ENCODE measurements around the gene KIF1A. TPM values are rescaled to one million over a fixed set of nuclear protein-coding genes. Genes with fewer than 3 reads are reported as not detected.

Gene KIF1A
- total and polyA plus RNA-seq, 5 donors from 2014 or later, result not detected

DNA sequence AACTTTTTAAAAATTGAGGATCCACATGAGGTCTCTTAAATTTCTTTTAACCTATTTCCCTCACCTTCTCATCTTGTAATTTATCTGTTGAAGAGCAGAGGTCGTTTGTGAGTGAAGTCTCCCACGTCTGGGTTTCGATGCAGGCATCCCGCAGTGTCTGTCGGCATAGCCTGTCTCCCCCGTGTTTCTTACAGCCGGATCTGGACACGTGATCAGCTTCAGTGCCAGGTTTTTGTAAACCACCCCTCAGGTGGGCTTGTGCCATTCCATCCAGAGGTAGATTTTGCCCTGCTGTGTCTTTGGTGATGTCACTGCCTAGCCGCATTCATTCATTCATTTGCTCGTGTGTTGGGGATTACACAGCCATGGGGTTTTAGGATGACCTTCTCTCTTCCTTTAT lies 112.2 kb downstream of the KIF1A start:
- H3K27me3 Mint-ChIP-seq, result peaks cover 14% of the 10 kb centered on the region
- H3K36me3 Mint-ChIP-seq, result no peaks in the 10 kb centered on the region
- no peaks in the 10 kb centered on the region for H3K9me3 Mint-ChIP-seq
- Histone ChIP-seq H3K36me3 (ENCODE audit: control insufficient read depth, insufficient read depth, low read length) (no peaks in the 10 kb centered on the region), H3K27me3 (ENCODE audit: control insufficient read depth, insufficient read depth, low read length) (peaks cover 8% of the 10 kb centered on the region), H3K4me3 (ENCODE audit: low read depth, low read length) (no peak overlapping the region), H3K4me1 (ENCODE audit: control insufficient read depth, insufficient read depth, low read length, poor library complexity, severe bottlenecking) (peaks cover 3% of the 10 kb centered on the region), H3K9me3 (ENCODE audit: control insufficient read depth in 2 of 2, low read length in 2 of 2) (no peaks in the 10 kb centered on the region), H3K27ac (ENCODE audit: insufficient read depth, low read length, poor library complexity, severe bottlenecking) (no peak overlapping the region)
- H3K4me3 Mint-ChIP-seq, result no peak overlapping the region
- ATAC-seq (ENCODE audit: low read depth in 2 of 2), result no peak
- H3K27ac Mint-ChIP-seq, result no peak overlapping the region
- H3K4me1 Mint-ChIP-seq, result peaks cover 0 to 12% (median 6%) of the 10 kb centered on the region in 4 donors
- DNase-seq, result no peak

DNA sequence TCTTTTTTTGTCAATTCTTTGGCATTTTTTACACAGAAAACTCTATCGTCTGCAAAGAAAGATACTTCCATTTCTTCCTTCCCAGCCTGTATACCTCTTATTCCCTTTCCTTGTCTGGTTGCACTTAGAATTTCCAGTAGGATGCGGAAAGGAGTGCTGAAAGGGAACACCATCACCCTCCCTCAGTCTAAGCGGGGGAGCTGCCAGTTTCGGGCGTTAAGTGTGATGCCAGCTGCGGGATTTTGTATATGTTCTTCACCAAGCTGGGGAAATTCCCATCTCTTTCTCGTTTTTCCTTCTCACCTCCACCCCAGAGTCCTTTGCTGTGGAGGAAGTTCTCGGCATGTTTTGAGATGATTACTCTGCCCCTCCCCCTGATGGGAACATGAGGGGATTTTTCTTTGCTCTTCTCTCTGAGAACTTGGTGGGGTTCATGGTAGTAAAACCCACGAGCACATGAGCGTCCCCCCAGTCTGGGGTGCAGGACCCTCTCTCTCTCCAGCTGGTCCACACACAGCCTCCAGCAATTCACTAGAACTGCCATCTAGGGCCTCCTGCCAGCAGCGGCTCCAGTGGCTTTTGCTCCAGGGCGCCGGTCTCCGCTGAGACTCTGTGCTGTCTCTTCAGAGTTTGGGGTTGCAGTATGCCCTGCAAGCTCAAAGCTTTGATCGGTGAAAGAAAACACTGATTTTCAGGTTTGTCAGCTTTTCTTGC lies 112.8 kb downstream of the KIF1A start:
- DNase-seq (no peak), ATAC-seq (ENCODE audit: low read depth in 2 of 2) (no peak)
- no peak overlapping the region for H3K4me3 ChIP-seq (ENCODE audit: low read depth, low read length)
- H3K9me3 ChIP-seq (ENCODE audit: control insufficient read depth in 2 of 2, low read length in 2 of 2), result no peaks in the 10 kb centered on the region
- no peak overlapping the region for H3K27ac Mint-ChIP-seq
- peaks cover 3% of the 10 kb centered on the region for H3K4me1 ChIP-seq (ENCODE audit: control insufficient read depth, insufficient read depth, low read length, poor library complexity, severe bottlenecking)
- peaks cover 14% of the 10 kb centered on the region for H3K27me3 Mint-ChIP-seq
- H3K36me3 Mint-ChIP-seq, result no peaks in the 10 kb centered on the region
- no peak overlapping the region for H3K4me3 Mint-ChIP-seq
- H3K27ac ChIP-seq (ENCODE audit: insufficient read depth, low read length, poor library complexity, severe bottlenecking), result no peak overlapping the region
- H3K4me1 Mint-ChIP-seq, result peaks cover 0 to 12% (median 6%) of the 10 kb centered on the region in 4 donors
- H3K9me3 Mint-ChIP-seq, result no peaks in the 10 kb centered on the region
- no peaks in the 10 kb centered on the region for H3K36me3 ChIP-seq (ENCODE audit: control insufficient read depth, insufficient read depth, low read length)
- H3K27me3 ChIP-seq (ENCODE audit: control insufficient read depth, insufficient read depth, low read length), result peaks cover 8% of the 10 kb centered on the region

DNA sequence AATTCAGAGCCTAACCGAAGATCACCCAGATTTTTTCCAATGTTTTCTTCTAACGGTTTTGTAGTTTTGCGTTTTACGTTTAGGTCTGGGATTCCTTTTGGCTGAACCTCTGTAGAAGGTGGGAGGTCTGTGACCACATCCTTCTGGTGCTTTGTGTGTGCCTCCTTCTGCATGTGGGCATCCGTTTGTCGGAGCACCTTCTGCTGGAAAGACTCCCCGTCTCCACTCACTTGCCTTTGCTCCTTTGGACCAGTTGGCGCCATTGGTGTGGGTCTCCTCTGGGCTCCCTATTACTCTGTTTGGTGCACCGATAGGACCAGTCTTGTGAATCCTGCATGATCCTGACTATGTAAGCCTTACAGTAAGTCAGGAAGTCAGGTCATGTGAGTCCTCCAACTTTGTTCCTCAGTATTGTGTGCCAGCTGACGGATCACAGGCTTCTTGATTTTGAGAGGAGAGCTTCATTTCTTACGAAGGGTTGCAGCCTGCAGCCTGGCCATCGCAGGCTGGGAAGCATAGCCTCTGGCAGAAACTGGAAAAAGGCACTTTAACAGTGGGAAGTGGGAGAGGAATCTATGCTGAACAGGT lies 114.7 kb downstream of the KIF1A start:
- no peaks in the 10 kb centered on the region for H3K9me3 Mint-ChIP-seq
- Histone ChIP-seq H3K36me3 (ENCODE audit: control insufficient read depth, insufficient read depth, low read length) (no peaks in the 10 kb centered on the region), H3K4me1 (ENCODE audit: control insufficient read depth, insufficient read depth, low read length, poor library complexity, severe bottlenecking) (peaks cover 3% of the 10 kb centered on the region), H3K27me3 (ENCODE audit: control insufficient read depth, insufficient read depth, low read length) (peaks cover 8% of the 10 kb centered on the region), H3K9me3 (ENCODE audit: control insufficient read depth in 2 of 2, low read length in 2 of 2) (no peaks in the 10 kb centered on the region), H3K4me3 (ENCODE audit: low read depth, low read length) (no peak overlapping the region), H3K27ac (ENCODE audit: insufficient read depth, low read length, poor library complexity, severe bottlenecking) (no peak overlapping the region)
- H3K36me3 Mint-ChIP-seq, result no peaks in the 10 kb centered on the region
- DNase-seq (peak in 1 of 3 donors; percentile 28), ATAC-seq (ENCODE audit: low read depth in 2 of 2) (no peak)
- H3K4me3 Mint-ChIP-seq, result peak overlapping the region in 1 of 4 donors; percentile 12
- peaks cover 0 to 12% (median 6%) of the 10 kb centered on the region in 4 donors for H3K4me1 Mint-ChIP-seq
- peak overlapping the region in 1 of 3 donors; percentile 38 for H3K27ac Mint-ChIP-seq
- H3K27me3 Mint-ChIP-seq, result peaks cover 14% of the 10 kb centered on the region

DNA sequence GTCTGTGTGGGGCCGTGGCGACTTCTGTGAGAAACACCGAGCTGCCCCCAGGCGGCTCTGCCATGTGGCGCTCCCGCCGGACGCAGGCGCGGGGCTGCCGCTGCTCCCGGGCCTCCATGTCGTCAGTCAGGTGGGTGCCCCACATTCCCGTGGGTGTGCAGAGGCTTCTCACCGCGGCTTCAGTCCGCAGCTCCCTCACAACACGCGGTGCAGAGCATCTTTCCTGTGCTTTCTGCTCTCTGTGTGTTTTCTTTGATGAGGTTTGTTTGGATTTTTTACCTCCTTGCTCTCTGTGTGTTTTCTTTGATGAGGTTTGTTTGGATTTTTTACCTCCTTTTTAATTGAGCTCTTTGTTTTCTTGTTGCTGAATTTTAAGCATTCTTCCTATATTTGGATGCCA lies 115.4 kb downstream of the KIF1A start:
- H3K4me1 ChIP-seq (ENCODE audit: control insufficient read depth, insufficient read depth, low read length, poor library complexity, severe bottlenecking), result peaks cover 3% of the 10 kb centered on the region
- H3K36me3 ChIP-seq (ENCODE audit: control insufficient read depth, insufficient read depth, low read length), result no peaks in the 10 kb centered on the region
- ATAC-seq (ENCODE audit: low read depth in 2 of 2) (no peak), DNase-seq (peak in 1 of 3 donors; percentile 8)
- H3K4me3 ChIP-seq (ENCODE audit: low read depth, low read length), result no peak overlapping the region
- Mint-ChIP-seq H3K9me3 (no peaks in the 10 kb centered on the region), H3K27ac (no peak overlapping the region), H3K4me3 (peak overlapping the region in 1 of 4 donors; percentile 12), H3K27me3 (peaks cover 14% of the 10 kb centered on the region), H3K36me3 (no peaks in the 10 kb centered on the region), H3K4me1 (peaks cover 0 to 12% (median 6%) of the 10 kb centered on the region in 4 donors)
- peaks cover 8% of the 10 kb centered on the region for H3K27me3 ChIP-seq (ENCODE audit: control insufficient read depth, insufficient read depth, low read length)
- H3K9me3 ChIP-seq (ENCODE audit: control insufficient read depth in 2 of 2, low read length in 2 of 2), result no peaks in the 10 kb centered on the region
- no peak overlapping the region for H3K27ac ChIP-seq (ENCODE audit: insufficient read depth, low read length, poor library complexity, severe bottlenecking)

DNA sequence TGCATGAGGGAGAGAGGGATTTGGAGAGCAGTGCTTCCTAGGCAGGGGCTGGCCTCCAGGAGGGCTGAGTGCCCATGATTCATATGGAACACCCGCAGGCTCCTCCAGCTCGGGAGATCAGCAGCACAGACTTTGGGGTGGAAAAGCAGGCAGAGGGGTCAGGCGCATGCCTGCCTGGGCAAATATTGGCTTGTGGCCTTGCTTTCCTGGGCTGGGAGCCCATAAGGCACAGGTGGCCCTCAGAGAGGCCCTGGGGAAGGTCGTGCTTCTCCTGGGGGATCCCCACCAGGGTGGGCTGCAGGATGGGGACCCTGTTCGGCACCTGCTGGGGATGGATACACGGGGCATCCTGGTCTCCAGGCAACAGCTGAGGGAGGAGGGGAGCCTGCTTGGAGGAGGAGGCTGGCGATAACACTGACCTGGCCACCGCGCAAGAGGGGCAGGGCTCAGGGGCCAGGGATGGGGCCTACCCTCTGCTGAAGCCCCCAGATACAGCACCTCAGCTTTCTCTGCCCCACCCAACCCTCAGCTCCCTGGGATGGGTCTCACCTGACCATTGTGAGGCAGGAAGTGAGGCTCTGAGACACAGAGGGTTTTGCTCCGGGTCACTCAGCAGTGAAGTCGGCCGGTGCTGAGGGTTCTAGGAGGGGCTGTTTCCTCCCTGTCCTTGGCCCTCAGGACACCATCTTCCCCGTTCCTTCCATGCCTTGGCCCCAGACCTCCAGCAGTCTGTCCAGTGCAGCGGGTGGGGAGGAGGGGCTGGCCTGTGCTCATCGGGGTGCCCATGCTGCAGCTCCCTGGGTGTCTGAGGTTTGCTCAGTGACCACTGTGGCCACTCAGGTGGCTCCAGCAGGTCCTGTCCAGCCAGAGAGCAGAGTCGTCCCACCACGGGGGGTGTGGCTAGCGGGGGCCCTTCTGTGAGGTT lies 116.3 kb downstream of the KIF1A start:
- no peak overlapping the region for H3K27ac Mint-ChIP-seq
- H3K4me3 Mint-ChIP-seq, result no peak overlapping the region
- H3K27ac ChIP-seq (ENCODE audit: insufficient read depth, low read length, poor library complexity, severe bottlenecking), result no peak overlapping the region
- peaks cover 14% of the 10 kb centered on the region for H3K27me3 Mint-ChIP-seq
- H3K4me3 ChIP-seq (ENCODE audit: low read depth, low read length), result no peak overlapping the region
- no peak for ATAC-seq (ENCODE audit: low read depth in 2 of 2)
- no peaks in the 10 kb centered on the region for H3K36me3 ChIP-seq (ENCODE audit: control insufficient read depth, insufficient read depth, low read length)
- H3K9me3 Mint-ChIP-seq, result no peaks in the 10 kb centered on the region
- H3K9me3 ChIP-seq (ENCODE audit: control insufficient read depth in 2 of 2, low read length in 2 of 2), result no peaks in the 10 kb centered on the region
- DNase-seq, result no peak
- H3K27me3 ChIP-seq (ENCODE audit: control insufficient read depth, insufficient read depth, low read length), result peaks cover 8% of the 10 kb centered on the region
- peaks cover 3% of the 10 kb centered on the region for H3K4me1 ChIP-seq (ENCODE audit: control insufficient read depth, insufficient read depth, low read length, poor library complexity, severe bottlenecking)
- H3K4me1 Mint-ChIP-seq, result peaks cover 0 to 12% (median 6%) of the 10 kb centered on the region in 4 donors
- H3K36me3 Mint-ChIP-seq, result no peaks in the 10 kb centered on the region

DNA sequence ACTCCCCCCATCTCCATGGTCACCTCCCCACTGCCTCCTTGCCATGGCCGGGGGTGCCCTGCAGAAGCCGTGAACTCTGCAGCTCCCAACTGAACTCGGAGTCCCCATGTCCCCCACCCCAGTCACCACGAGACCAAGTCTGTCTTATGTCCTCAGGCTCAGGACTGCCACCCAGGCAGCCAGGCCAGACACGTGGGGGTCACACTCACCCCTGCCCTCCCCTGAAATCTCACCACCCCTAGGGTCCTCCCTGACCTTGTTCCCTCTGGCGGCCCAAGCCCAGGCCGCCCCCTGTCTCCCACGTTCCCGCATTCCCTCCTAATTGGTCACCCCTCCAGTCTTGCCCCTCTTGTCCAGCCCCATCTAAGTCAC lies 117.4 kb downstream of the KIF1A start:
- H3K27me3 ChIP-seq (ENCODE audit: control insufficient read depth, insufficient read depth, low read length), result peaks cover 4% of the 10 kb centered on the region
- no peaks in the 10 kb centered on the region for H3K36me3 ChIP-seq (ENCODE audit: control insufficient read depth, insufficient read depth, low read length)
- H3K9me3 ChIP-seq (ENCODE audit: control insufficient read depth in 2 of 2, low read length in 2 of 2), result no peaks in the 10 kb centered on the region
- Mint-ChIP-seq H3K36me3 (no peaks in the 10 kb centered on the region), H3K4me1 (peaks cover 0 to 12% (median 6%) of the 10 kb centered on the region in 4 donors), H3K9me3 (no peaks in the 10 kb centered on the region), H3K27me3 (peaks cover 10% of the 10 kb centered on the region), H3K4me3 (no peak overlapping the region), H3K27ac (no peak overlapping the region)
- no peak overlapping the region for H3K27ac ChIP-seq (ENCODE audit: insufficient read depth, low read length, poor library complexity, severe bottlenecking)
- DNase-seq (no peak), ATAC-seq (ENCODE audit: low read depth in 2 of 2) (no peak)
- H3K4me1 ChIP-seq (ENCODE audit: control insufficient read depth, insufficient read depth, low read length, poor library complexity, severe bottlenecking), result peaks cover 3% of the 10 kb centered on the region
- no peak overlapping the region for H3K4me3 ChIP-seq (ENCODE audit: low read depth, low read length)

DNA sequence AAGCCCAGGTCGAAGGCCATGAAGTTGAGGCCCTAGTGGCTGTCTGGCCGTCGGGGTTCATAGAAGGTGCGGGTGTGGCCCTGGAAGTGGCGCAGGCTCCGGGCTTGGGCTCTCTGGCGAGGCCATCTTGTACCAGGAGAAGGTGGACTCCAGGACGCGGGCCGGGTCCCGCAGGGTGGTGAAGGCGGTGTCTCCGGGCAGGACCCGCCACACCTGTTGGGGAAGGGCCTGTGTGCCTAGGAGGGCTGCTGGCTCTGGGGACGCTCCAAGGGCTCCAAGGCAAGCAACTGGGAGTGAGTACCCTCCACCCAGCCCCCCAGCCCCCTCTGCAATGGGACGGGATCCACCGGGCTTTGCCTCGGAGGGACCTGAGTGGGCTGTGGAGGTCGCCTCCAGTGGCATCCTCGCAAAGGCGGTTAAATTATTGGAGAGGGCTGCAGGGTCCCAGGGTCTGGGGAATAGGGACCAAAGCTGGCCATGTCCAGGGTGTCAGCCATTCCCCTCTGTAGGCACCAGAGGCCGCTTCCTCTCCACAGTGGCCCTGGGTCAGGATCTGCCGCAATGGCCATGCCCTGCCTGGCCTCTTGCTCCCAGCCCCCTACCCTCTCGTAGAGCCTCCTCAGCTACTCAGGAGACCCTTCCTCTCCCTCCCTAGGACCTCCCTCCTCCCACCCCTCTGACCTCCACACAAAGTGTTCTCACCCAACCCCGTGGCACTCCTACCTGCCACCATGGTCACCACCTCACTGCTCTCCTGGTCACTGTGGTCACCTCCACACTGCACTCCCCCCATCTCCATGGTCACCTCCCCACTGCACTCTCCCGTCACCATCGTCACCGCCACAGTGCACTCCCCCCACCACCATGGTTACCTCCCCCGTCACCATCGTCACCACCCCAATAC lies 118.0 kb downstream of the KIF1A start:
- no peak overlapping the region for H3K4me3 ChIP-seq (ENCODE audit: low read depth, low read length)
- H3K36me3 ChIP-seq (ENCODE audit: control insufficient read depth, insufficient read depth, low read length), result no peaks in the 10 kb centered on the region
- Mint-ChIP-seq H3K4me1 (peaks cover 0 to 12% (median 6%) of the 10 kb centered on the region in 4 donors), H3K36me3 (no peaks in the 10 kb centered on the region), H3K9me3 (no peaks in the 10 kb centered on the region), H3K4me3 (no peak overlapping the region), H3K27ac (no peak overlapping the region), H3K27me3 (peaks cover 10% of the 10 kb centered on the region)
- H3K27ac ChIP-seq (ENCODE audit: insufficient read depth, low read length, poor library complexity, severe bottlenecking), result no peak overlapping the region
- H3K4me1 ChIP-seq (ENCODE audit: control insufficient read depth, insufficient read depth, low read length, poor library complexity, severe bottlenecking), result peaks cover 3% of the 10 kb centered on the region
- no peaks in the 10 kb centered on the region for H3K9me3 ChIP-seq (ENCODE audit: control insufficient read depth in 2 of 2, low read length in 2 of 2)
- H3K27me3 ChIP-seq (ENCODE audit: control insufficient read depth, insufficient read depth, low read length), result peaks cover 4% of the 10 kb centered on the region
- ATAC-seq (ENCODE audit: low read depth in 2 of 2) (no peak), DNase-seq (no peak)

Measured in CD4-positive, CD25-positive, alpha-beta regulatory T cell (primary cell).